Right ventricle myocardium superior (tissue), 1 donor: ENCODE data around the gene IFT43. TPM values are rescaled to one million over a fixed set of nuclear protein-coding genes. Genes with fewer than 3 reads are reported as not detected.

Experiments used
- ATAC-seq: fragments of 200-7000 bp; cut with Tn5 transposase; one replicate; pipeline ENCODE4 v1.9.1; 2020; ENCODE audit warnings: mild to moderate bottlenecking; ENCODE audit not compliant: poor library complexity
- DNase-seq: peaks from one replicate; pipeline ENCODE4 v3.0.0-alpha.2; 2020
- intact Hi-C: fragments of 100-400 bp; cut with DNase I; formaldehyde crosslinking; loops from one replicate; pipeline ENCODE4 v1.11.2; 2022
- total RNA-seq: library from RNA; stranded (reverse); fragmentation: NEBNext Ultra II Directional; extraction: Animal tissue kit (Norgen Biotek cat#: 25700); gene quantifications from one replicate; pipeline ENCODE4 v1.2.1, GENCODE V29; 2021
- donor health status: DM: no; HTN: yes; CAD: no; lungs with severe emphysema.

The IFT43 gene
- total RNA-seq, 1 donor from 2014 or later = 25.1 TPM

- no peak for DNase-seq
- intact Hi-C loops = no loop called here
- no peak for ATAC-seq
Observed at GRCh38 chr14:76093077-76093476, 107.5 kb downstream of the IFT43 start.

- DNase-seq (no peak), ATAC-seq (no peak)
- intact Hi-C loops = no loop called here
Observed at GRCh38 chr14:76096257-76096656, 110.7 kb downstream of the IFT43 start.

DNA sequence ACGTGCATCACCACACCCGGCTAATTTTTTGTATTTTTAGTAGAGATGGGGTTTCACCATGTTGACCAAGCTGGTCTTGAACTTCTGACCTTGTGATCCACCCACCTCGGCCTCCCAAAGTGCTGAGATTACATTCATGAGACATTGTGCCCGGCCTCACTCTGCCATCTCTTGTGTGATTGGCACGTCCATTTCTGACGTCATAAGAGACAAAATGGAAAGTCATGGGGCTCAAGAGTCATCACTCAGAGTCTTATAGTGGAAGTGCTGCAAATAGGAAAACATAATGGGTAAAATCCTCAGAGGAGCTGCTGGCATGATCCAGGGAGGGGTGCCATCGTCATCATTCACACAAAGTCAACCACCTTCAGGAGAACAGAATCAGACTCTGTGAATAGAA, 112.0 kb downstream of the IFT43 start:
- DNase-seq (no peak), ATAC-seq (no peak)
- intact Hi-C loops = no loop called here

- ATAC-seq (no peak), DNase-seq (no peak)
- intact Hi-C loops = no loop called here
Observed at GRCh38 chr14:76098047-76098446, 112.5 kb downstream of the IFT43 start.

GRCh38 chr14:76098916-76099675, 113.5 kb downstream of the IFT43 start:
- intact Hi-C loops = no loop called here
- ATAC-seq (no peak), DNase-seq (no peak)

- DNase-seq (no peak), ATAC-seq (no peak)
- intact Hi-C loops = no loop called here
Observed at GRCh38 chr14:76100236-76100635, 114.7 kb downstream of the IFT43 start.

DNA sequence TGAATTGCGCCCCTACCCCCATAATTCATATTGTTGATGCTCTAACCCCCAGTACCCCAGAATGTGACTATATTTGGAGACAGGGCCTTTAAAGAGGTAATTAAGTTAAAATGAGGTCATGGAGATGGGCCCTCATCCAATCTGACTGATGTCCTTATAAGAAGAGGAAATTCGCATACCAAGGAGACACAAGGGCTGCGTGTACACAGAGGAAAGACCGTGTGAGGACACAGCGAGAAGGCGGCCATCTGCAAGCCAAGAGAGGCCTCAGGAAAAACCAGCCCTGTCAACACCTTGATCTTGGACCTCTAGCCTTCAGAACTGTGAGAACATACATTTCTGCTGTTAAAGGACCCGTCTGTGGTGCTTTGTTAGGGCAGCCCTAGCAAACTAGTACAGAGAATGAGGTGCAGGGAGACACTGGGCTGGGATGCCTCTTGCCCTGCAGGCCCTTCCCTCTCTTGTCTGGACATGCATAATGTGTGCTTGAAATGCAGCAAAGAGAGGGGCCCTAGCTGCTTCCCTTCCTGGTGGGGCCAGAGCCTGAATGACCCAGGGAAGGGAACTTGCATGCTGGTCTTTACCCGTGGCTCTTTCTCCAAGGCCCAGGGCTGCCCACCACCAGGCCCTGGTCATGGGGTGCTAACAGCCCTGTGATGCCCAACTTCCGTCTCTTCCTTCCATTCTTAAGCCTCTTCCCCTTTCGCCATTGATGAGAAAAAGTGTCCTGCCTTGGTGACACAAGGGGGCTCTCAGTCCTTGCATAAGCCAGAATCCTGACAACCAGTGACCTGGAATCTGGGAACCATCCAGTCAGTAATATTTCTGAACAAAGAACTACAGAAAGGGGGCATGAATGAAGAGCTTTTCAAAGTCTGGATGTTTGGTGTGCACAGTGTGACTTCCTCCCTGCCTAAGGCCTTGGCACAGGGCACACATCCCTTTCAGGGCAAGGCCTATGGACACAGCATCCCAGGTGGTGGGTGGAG, 116.1 kb downstream of the IFT43 start:
- DNase-seq (no peak), ATAC-seq (peak; percentile 46)
- intact Hi-C loops = no loop called here

- DNase-seq = no peak
- no peak for ATAC-seq
- intact Hi-C loops = no loop called here
Observed at GRCh38 chr14:76104802-76105355, 119.3 kb downstream of the IFT43 start.

GRCh38 chr14:76106188-76106587, 120.6 kb downstream of the IFT43 start:
- DNase-seq (no peak), ATAC-seq (no peak)
- intact Hi-C loops = no loop called here

GRCh38 chr14:76109087-76109880, 123.7 kb downstream of the IFT43 start:
- intact Hi-C loops = no loop called here

GRCh38 chr14:76112889-76113624, 127.5 kb downstream of the IFT43 start:
- intact Hi-C loops = no loop called here
- ATAC-seq = no peak

More at GRCh38 chr14:76109087-76109880, 123.7 kb downstream of the IFT43 start:
- no peak for ATAC-seq
- DNase-seq = no peak

DNA sequence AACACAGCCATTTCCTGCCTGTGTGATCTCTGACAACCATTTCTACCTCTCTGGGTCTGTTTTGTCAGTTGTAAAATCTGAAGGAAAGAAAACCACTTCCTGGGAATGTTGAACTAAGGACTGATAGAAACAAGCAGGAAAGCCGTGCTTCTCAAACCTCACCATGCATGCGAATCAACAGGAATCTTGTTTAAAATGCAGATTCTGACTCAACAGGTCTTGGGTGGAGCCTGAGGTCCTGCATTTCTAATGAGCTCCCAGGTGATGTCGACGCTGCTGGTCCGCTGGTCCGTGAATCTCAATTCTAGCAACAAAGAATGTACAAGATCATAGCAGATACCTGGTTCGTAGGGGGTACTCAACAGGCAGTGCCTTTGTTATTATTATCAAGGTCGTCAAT, 128.1 kb downstream of the IFT43 start:
- DNase-seq = no peak
- intact Hi-C loops = no loop called here

More at GRCh38 chr14:76112889-76113624, 127.5 kb downstream of the IFT43 start:
- no peak for DNase-seq

GRCh38 chr14:76115010-76115422, 129.5 kb downstream of the IFT43 start:
- no peak for ATAC-seq
- no peak for DNase-seq
- intact Hi-C loops = no loop called here

More for the DNA sequence above, 128.1 kb downstream of the IFT43 start:
- ATAC-seq = no peak

GRCh38 chr14:76117789-76118484, 132.4 kb downstream of the IFT43 start:
- intact Hi-C loops = no loop called here
- no peak for ATAC-seq

DNA sequence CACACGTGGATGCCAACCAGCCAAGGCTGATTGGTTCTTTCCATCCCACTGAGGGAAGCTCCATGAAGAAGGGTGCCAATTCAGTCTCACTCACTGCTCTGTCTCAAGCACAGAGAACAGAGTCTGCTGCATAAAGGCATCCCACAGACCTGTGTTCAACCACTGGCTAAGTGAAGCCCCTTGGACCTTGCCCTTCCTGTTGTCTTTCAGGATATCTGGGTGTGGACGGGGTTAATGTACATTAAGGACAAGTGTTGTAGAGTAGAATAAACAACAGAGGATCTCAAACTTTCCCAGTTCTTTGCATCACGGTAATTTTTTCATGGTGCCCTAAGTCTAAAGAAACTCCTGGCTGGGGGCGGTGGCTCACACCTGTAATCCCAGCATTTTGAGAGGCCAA, 133.0 kb downstream of the IFT43 start:
- no peak for DNase-seq
- intact Hi-C loops = no loop called here
- no peak for ATAC-seq

More at GRCh38 chr14:76117789-76118484, 132.4 kb downstream of the IFT43 start:
- no peak for DNase-seq

DNA sequence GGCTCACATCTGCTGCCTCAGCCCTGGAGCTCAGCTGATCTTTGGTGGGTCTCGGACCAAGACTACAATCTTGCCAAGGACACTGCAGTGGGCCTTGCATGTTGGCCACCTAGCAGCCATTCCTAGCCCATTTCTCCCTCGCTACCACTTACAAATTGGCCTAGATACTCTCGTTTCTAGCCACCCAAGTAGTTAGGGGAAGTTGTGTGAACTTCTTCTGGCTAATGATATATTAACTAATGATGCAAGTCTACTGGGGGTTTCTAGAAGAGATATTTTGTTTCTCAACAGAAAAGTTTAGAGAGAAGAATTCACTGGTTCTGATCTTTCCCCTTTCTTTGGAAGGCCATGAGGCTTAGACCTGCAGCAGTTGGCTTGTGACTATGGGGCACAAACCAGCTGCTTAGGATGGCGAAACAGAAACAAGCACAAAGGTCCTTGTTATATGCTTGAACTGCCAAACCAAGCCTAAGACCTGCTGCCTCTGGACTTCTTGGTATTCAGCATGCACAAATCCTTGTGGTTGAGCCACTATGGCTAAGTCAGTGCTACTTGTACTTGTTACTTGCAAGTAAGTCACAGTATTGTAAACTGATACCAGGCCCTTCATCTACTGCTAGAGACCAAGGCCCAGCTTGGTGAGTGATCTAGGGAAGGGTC, 135.7 kb downstream of the IFT43 start:
- DNase-seq (no peak), ATAC-seq (no peak)
- intact Hi-C loops = no loop called here
